ENCODE measurements around the gene CCDC27.

- TF ChIP-seq POLR2A (IDR thresholded peaks at IDR 0.05; ENCODE audit: low read length): no peak
- TF ChIP-seq GATA1 (IDR thresholded peaks at IDR 0.05; ENCODE audit: low read depth, low read length): no peak
Observed at GRCh38 chr1:3702990-3703728, 49.1 kb upstream of the CCDC27 start.
